Coronary artery (tissue), 2 donors: ENCODE data around the gene NEDD4.

Experiments
- DNase-seq: peaks from one replicate; pipeline ENCODE4 v3.0.0-alpha.2; 2017; ENCODE audit warnings: low spot score
- H3K27ac ChIP-seq, 2 donors: fragments of 200-600 bp; sonication (generic); one replicate each; pipeline ENCODE4 v1.5.1; 2016 to 2019
- H3K4me3 ChIP-seq: fragments of 200-600 bp; sonication (generic); 2 replicates; pipeline ENCODE4 v1.5.1; 2016; ENCODE audit warnings: mild to moderate bottlenecking, moderate library complexity
- TF ChIP-seq, protein P1 (sequence below): fragments of 200-600 bp; sonication (generic); IDR thresholded peaks from one replicate; pipeline ENCODE4 v1.5.1; 2019; ENCODE audit warnings: antibody characterized with exemption

NEDD4 gene

GRCh38 chr15:55915221-55915620 is 78.2 kb downstream of the NEDD4 start:
- no peak overlapping the region for H3K27ac ChIP-seq
- H3K4me3 ChIP-seq, result no peak overlapping the region

DNA sequence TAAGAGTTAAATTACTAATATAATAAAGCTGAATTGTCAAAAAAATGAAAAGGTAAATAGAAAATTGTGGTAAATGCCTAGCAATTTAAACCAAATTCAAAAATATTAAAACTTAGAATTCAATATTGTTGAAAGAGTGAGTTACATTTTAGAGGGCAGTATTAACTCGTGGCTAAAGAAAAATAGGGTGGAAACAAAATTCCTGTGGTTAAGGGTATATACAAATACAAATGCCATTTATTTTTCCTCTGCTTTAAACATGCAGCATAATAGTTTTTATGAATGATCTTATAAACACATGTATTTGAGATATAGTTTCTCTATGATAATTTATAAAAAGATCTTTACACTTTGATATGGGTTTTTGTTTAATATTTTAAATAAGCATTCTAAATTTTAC is 79.0 kb downstream of the NEDD4 start:
- no peak overlapping the region for H3K27ac ChIP-seq
- no peak overlapping the region for H3K4me3 ChIP-seq
- DNase-seq, result no peak
- TF ChIP-seq, protein P1, sequence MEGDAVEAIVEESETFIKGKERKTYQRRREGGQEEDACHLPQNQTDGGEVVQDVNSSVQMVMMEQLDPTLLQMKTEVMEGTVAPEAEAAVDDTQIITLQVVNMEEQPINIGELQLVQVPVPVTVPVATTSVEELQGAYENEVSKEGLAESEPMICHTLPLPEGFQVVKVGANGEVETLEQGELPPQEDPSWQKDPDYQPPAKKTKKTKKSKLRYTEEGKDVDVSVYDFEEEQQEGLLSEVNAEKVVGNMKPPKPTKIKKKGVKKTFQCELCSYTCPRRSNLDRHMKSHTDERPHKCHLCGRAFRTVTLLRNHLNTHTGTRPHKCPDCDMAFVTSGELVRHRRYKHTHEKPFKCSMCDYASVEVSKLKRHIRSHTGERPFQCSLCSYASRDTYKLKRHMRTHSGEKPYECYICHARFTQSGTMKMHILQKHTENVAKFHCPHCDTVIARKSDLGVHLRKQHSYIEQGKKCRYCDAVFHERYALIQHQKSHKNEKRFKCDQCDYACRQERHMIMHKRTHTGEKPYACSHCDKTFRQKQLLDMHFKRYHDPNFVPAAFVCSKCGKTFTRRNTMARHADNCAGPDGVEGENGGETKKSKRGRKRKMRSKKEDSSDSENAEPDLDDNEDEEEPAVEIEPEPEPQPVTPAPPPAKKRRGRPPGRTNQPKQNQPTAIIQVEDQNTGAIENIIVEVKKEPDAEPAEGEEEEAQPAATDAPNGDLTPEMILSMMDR, result no peak

More at GRCh38 chr15:55915221-55915620, 78.2 kb downstream of the NEDD4 start:
- TF ChIP-seq, protein P1, result no peak
- DNase-seq, result no peak

DNA sequence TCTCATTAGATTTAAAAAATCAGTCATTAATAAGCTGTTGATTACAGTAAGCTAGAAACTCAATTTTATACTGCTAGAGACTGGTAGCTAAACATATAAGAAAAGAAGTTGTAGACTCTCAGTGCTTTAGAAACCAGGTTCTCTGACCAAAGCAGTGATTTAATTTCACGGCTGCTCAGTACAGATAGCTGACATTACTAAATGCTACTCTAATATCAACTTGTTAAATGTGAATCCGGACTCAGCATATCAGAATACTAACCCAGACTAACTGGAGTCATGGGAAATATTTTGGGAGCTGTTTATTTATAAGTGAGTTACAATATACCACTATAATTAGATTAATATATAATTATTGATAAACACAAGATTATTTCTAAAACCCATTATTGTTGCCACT is 80.4 kb downstream of the NEDD4 start:
- no peak overlapping the region for H3K4me3 ChIP-seq

GRCh38 chr15:55909036-55909811 is 84.2 kb downstream of the NEDD4 start:
- Histone ChIP-seq H3K4me3 (no peak overlapping the region), H3K27ac (no peak overlapping the region)
- TF ChIP-seq, protein P1, result no peak
- DNase-seq, result no peak

More for the DNA sequence above, 80.4 kb downstream of the NEDD4 start:
- no peak overlapping the region for H3K27ac ChIP-seq
- TF ChIP-seq, protein P1, result no peak
- no peak for DNase-seq

DNA sequence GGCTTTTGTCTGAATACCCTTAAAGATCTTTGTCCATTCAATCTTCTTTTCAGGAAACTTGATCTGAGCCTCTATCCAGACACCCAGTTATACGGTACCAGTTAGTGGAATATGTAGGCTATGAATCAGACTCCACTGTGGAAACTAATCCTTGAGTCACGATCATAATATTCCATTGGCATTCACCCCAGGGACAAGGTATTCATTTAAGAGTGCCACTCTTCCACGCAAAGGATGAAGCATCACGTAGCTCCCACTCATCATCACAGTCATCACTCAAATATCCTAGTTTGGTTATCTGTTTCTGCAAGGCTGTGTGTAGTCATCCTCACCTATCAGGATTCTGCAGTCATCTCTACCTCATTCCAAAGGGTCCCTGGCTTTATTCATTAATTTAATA is 85.6 kb downstream of the NEDD4 start:
- no peak for DNase-seq
- TF ChIP-seq, protein P1, result no peak
- no peak overlapping the region for H3K4me3 ChIP-seq
- H3K27ac ChIP-seq, result no peak overlapping the region

GRCh38 chr15:55902981-55903380 is 90.4 kb downstream of the NEDD4 start:
- Histone ChIP-seq H3K27ac (no peak overlapping the region), H3K4me3 (no peak overlapping the region)
- TF ChIP-seq, protein P1, result no peak
- no peak for DNase-seq

- no peak overlapping the region for H3K27ac ChIP-seq
- TF ChIP-seq, protein P1, result no peak
- H3K4me3 ChIP-seq, result no peak overlapping the region
- no peak for DNase-seq
Observed at GRCh38 chr15:55900019-55900418, 93.4 kb downstream of the NEDD4 start.
